Measurements from ENCODE around the gene PHTF2. TPM values are rescaled to one million over a fixed set of nuclear protein-coding genes. Genes with fewer than 3 reads are reported as not detected.

Gene PHTF2
- total and polyA plus RNA-seq, 10 of the 15 experiments (the other 5 are each of a cell fraction or from before 2014, with no cell fraction given), result 12.9 to 41.8 (median 27.0) TPM

DNA sequence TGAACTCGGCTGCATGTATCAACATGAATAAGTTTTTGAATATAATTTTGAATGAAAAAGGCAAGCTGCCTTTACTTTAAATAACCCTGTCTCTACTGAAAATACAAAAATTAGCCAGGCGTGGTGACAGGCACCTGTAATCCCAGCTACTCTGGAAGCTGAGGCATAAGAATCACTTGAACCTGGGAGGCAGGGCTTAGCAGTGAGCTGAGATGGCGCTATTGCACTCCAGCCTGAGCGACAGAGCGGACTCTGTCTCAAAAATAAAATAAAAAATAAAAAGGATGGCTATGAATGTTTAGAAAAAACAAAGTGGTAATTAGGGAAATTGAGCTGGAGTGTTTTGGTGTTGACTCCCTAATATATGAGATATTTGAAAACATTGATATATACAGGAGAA lies 133.3 kb downstream of the PHTF2 start (continued):
- TF ChIP-seq, protein P1, sequence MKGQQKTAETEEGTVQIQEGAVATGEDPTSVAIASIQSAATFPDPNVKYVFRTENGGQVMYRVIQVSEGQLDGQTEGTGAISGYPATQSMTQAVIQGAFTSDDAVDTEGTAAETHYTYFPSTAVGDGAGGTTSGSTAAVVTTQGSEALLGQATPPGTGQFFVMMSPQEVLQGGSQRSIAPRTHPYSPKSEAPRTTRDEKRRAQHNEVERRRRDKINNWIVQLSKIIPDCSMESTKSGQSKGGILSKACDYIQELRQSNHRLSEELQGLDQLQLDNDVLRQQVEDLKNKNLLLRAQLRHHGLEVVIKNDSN (IDR thresholded peaks at IDR 0.05; ENCODE audit: borderline replicate concordance, extremely low read length, insufficient read depth, low read depth, low read length), result no peak
- TF ChIP-seq NFXL1 (IDR thresholded peaks at IDR 0.05; ENCODE audit: borderline replicate concordance) (no peak), HDAC2 (IDR thresholded peaks at IDR 0.05) (no peak), JUND (IDR thresholded peaks at IDR 0.05; ENCODE audit: low read depth, low read length) (no peak), NBN (IDR thresholded peaks at IDR 0.05) (no peak), PAX5 (IDR thresholded peaks at IDR 0.05; ENCODE audit: borderline replicate concordance, low read depth, low read length) (no peak)
- TF ChIP-seq, protein P2, sequence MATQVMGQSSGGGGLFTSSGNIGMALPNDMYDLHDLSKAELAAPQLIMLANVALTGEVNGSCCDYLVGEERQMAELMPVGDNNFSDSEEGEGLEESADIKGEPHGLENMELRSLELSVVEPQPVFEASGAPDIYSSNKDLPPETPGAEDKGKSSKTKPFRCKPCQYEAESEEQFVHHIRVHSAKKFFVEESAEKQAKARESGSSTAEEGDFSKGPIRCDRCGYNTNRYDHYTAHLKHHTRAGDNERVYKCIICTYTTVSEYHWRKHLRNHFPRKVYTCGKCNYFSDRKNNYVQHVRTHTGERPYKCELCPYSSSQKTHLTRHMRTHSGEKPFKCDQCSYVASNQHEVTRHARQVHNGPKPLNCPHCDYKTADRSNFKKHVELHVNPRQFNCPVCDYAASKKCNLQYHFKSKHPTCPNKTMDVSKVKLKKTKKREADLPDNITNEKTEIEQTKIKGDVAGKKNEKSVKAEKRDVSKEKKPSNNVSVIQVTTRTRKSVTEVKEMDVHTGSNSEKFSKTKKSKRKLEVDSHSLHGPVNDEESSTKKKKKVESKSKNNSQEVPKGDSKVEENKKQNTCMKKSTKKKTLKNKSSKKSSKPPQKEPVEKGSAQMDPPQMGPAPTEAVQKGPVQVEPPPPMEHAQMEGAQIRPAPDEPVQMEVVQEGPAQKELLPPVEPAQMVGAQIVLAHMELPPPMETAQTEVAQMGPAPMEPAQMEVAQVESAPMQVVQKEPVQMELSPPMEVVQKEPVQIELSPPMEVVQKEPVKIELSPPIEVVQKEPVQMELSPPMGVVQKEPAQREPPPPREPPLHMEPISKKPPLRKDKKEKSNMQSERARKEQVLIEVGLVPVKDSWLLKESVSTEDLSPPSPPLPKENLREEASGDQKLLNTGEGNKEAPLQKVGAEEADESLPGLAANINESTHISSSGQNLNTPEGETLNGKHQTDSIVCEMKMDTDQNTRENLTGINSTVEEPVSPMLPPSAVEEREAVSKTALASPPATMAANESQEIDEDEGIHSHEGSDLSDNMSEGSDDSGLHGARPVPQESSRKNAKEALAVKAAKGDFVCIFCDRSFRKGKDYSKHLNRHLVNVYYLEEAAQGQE (IDR thresholded peaks at IDR 0.05; ENCODE audit: low read depth, low read length), result no peak

DNA sequence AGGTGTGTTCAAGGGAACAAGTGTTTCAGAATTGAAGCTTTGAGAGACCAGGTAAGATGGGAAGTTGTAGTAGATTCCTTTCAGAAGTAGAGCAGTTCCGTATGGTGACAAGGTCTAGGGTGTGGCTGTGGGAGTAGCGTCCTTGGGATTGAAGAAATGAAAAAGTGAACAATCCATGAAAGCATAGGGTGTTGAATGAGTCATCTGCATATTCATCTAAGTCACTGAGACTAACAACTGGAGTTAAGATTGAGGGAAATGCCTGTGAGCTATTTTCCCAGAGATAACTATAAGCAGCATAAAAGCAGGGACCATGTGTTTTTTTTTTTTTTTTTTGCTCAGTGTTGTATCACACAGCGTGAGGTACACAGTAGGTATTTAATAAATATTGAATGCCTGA lies 134.8 kb downstream of the PHTF2 start:
- H3K9ac ChIP-seq (ENCODE audit: control insufficient read depth, insufficient read depth, low read length), result no peak overlapping the region
- H3K27ac ChIP-seq (ENCODE audit: control insufficient read depth, insufficient read depth), result no peak overlapping the region
- H2AFZ ChIP-seq (ENCODE audit: control insufficient read depth, low read depth, low read length), result no peak overlapping the region
- no peak overlapping the region for H3K4me2 ChIP-seq (ENCODE audit: control insufficient read depth, insufficient read depth)
- in situ Hi-C loops (cut with MboI) (loop anchor here (10.0 kb wide), 1 partner anchor 279 kb away; no protein-coding TSS in a partner anchor), intact Hi-C loops (cut with micrococcal nuclease; ENCODE audit: unreplicated experiment) (no loop called here)
- ChIA-PET SMC1A (ENCODE audit: uncharacterized antibody, unreplicated experiment) (interaction anchor here (0.7 to 2.7 kb wide), 11 partner anchors 9 to 282 kb away, joined by 3 to 17 read pairs (median 3); no protein-coding TSS in a partner anchor), POLR2A (interaction anchor here (0.8 kb wide), 1 partner anchor 20 kb away, joined by 3 read pairs; no protein-coding TSS in a partner anchor), RAD21 (ENCODE audit: unreplicated experiment) (interaction anchor here (0.7 to 1.7 kb wide), 3 partner anchors 275 to 403 kb away, joined by 5 to 7 read pairs (median 6); no protein-coding TSS in a partner anchor), CTCF (interaction anchor here (0.7 to 3.7 kb wide), 9 partner anchors 9 to 281 kb away, joined by 3 to 24 read pairs (median 4); no protein-coding TSS in a partner anchor)
- no peaks in the 10 kb centered on the region; the same call in 1 of the 2 replicates for H4K20me1 ChIP-seq (ENCODE audit: control insufficient read depth, insufficient read depth)
- peak; percentile 27 for FAIRE-seq
- WGBS (ENCODE audit: insufficient coverage, insufficient replicate concordance, low lambda C conversion rate, missing lambda C conversion rate), result 73% methylated on average over 3 of the region's 3 CpGs
- no peak for DNase-seq (ENCODE audit: low read depth, low spot score)
- no peak for ATAC-seq
- H3K27me3 ChIP-seq (replicated peaks in 1 of 2; ENCODE audit: control insufficient read depth in 2 of 2, insufficient read depth in 2 of 2, low read length in 1 of 2), result no peaks in the 10 kb centered on the region
- no peaks in the 10 kb centered on the region for H3K36me3 ChIP-seq (ENCODE audit: control insufficient read depth in 2 of 2, insufficient read depth in 2 of 2, low read length in 1 of 2)
- no peaks in the 10 kb centered on the region for H3K79me2 ChIP-seq (ENCODE audit: control insufficient read depth, insufficient read depth, low read length)
- H3K9me3 ChIP-seq (replicated peaks; ENCODE audit: control insufficient read depth, insufficient read depth, low read length), result no peaks in the 10 kb centered on the region
- no peak overlapping the region for H3K4me3 ChIP-seq
- no TSS peak for BruUV-seq (replicated peaks)
- no peaks in the 10 kb centered on the region for H3K4me1 ChIP-seq (ENCODE audit: control insufficient read depth, insufficient read depth, low read length)
- TF ChIP-seq SUZ12 (IDR thresholded peaks at IDR 0.05; ENCODE audit: unreplicated experiment), result no peak
- no peak for TF ChIP-seq NR2C2 (IDR thresholded peaks at IDR 0.05; ENCODE audit: borderline replicate concordance, control insufficient read depth, insufficient read length, low read depth)
- no peak for TF ChIP-seq NRF1 (conservative IDR thresholded peaks at IDR 0.05; ENCODE audit: low read depth, low read length)
- TF ChIP-seq ETV6 (conservative IDR thresholded peaks at IDR 0.05 in 1 of 2, IDR thresholded peaks at IDR 0.05 in 1 of 2; ENCODE audit: borderline replicate concordance in 1 of 2, low read depth in 1 of 2), result no peak
- TF ChIP-seq MYB (IDR thresholded peaks at IDR 0.05; ENCODE audit: borderline replicate concordance, low read depth, low read length), result no peak
- no peak for TF ChIP-seq BMI1 (IDR thresholded peaks at IDR 0.05; ENCODE audit: borderline replicate concordance)
- TF ChIP-seq, protein P3, sequence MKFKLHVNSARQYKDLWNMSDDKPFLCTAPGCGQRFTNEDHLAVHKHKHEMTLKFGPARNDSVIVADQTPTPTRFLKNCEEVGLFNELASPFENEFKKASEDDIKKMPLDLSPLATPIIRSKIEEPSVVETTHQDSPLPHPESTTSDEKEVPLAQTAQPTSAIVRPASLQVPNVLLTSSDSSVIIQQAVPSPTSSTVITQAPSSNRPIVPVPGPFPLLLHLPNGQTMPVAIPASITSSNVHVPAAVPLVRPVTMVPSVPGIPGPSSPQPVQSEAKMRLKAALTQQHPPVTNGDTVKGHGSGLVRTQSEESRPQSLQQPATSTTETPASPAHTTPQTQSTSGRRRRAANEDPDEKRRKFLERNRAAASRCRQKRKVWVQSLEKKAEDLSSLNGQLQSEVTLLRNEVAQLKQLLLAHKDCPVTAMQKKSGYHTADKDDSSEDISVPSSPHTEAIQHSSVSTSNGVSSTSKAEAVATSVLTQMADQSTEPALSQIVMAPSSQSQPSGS (IDR thresholded peaks at IDR 0.05; ENCODE audit: low read length), result no peak
